GM18526 (cell line): Measurements from ENCODE around the gene MAPK8IP2.

Experiments used
- POLR2A ChIP-seq: IDR thresholded peaks from 3 replicates; pipeline ENCODE4 v1.6.1; 2011; ENCODE audit not compliant: insufficient read length; ENCODE audit errors: extremely low read depth

MAPK8IP2 gene

DNA sequence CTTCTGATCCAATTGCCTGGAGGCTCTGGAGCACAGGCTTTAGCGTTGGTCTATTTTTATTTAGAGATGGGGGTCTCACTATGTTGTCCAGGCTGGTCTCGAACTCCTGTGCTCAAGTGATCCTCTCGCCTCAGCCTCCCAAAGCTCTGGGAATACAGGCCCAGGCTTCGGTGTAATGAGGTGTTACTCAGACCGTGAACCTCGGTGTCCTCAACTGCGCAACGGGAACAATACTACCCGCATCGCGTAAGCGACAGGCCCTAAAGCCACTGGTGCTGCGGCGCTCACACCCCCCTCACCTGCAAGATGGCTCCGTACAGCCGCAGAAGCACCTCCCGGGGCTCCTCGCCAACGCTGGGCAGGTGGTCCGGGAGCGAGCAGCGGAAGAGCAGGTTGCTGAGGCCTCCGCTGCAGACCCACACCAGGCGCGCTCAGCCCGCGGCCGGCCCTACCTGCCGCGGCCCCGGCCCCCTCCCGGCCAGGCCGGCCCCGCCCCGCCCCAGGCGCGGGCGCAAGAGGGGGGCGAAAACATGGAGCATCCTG is 18.6 kb upstream of the MAPK8IP2 start:
- TF ChIP-seq POLR2A: no peak

DNA sequence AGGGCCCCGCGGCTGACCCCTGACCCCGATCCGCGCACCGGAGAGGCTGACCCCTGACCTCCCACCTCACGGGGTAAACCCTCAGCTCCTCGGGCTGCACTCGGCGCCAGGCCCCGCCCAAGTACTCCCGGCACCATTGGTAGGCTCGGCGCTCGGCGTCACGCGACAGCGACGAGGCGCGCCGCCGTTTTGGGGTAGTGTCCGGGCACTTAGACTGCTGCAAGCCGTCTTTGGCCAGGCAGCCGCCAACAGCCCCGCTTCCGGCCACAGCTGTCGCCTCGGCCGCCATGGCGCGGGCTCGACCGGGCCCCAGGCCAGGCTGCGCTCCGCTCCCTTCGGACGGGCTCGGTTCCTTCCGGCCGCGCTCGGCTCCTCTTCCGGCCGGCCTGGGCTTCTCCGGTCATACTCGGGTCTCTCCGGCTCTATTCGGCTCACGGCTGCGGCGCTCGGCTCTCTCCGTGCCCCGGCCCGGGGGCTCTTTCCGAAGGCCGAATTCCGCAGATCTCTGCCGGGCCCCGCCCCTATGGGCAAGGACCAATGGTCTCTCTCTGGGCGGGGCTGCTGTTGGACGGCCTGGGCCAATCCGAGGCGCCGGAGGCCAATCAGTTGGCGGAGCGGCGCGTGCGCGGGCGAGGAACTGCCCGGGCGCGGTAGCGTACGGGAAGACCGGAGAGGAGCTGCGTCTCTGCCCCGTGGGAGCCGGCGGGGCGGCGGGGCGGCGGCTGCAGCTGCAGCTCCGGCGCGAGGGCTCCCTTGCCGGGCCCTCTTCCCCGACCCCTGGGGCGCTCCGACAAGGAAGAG is 17.9 kb upstream of the MAPK8IP2 start, which contains the start of gene CHKB:
CHKB (minus strand) TSS at position 357 of the 801 bp plus-strand sequence; CDS start at position 289, 68 bp downstream.
- TF ChIP-seq POLR2A: peak; percentile 75

DNA sequence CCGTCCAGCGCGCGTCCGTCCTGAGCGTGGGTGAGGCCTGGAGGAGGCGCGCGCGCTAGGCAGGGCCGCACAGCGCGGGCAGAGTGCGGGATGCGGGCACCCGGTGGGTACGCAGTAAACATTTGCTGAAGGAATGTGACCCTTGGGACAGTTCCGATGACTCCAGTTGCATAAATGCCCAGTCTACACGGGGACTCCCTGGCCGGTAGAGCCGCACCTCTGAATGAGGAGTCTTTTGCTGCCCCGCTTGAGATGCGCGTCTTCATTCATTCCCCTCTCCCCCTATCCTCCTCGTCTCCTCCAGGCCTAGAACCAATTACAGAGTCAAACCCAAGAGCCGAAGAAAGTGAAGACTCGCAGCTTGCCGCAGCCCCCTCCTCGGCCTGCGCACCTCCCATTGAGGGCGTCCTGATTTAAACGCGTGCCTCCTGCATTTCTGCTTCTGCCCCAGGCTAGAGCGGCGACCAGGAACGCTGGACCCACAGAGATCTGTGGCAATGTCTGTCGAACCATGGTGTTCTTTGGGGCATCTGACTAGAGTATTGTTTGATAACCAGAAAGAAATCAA is 17.2 kb upstream of the MAPK8IP2 start:
- peak; percentile 7 for TF ChIP-seq POLR2A

DNA sequence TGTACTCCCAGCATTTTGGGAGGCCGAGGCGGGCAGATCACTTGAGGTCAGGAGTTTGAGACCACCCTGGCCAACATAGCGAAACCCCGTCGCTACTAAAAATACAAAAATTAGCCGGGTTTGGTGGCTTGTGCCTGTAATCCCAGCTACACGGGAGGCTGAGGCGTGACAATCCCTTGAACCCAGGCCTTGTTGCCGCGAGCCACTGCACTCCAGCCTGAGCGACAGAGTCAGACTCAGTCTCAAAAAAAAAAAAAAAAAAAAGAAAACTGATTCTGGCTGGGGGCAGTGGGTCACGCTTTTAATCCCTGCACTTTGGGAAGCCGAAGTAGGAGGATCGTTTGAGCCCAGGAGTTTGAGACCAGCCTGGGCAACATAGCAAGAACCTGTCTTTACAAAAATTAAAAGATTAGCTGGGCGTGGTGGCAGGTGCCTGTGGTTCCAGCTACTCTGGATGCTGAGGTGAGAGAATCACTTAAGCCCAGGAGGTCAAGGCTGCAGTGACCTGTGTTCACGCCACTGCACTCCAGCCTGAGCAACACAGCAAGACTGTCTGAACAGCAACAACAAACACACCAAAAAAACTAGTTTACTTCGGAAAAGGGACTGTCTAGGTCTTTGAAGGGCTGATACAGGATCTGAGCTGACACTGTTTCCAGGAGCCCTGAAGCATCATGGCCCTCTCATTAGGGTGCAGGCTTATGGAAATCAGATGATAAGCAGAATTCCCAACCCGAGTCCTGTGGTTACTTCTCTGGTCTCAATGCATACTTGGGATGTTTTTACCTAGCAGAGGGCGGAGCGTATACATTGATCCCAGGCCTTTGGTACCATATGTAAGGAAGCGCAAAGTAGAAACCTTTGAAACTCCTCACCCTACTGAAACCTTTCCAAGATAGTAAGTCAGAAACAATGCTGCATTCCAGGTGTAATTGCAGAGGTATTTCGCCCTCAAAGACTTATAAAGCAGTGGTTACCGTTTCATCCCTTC is 16.2 kb upstream of the MAPK8IP2 start:
- no peak for TF ChIP-seq POLR2A

DNA sequence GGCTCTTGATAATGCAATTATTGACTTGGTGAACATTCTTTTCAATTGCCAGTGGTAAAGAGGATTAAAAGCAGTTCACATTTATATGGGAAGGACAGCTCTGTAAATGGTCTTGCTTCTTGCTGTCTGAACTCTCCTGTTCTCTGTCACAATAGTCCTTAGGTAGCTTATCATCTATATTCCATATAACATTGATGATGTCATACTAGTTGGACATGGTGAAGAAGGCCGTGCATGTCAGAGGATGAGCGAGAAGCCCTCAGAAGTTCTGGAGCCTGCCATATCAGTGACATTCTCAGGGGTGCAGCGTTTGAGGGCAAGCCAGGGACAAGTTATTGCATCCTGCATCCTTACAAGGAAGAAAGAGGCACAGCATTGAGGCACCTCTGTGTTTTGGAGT is 15.4 kb upstream of the MAPK8IP2 start:
- no peak for TF ChIP-seq POLR2A

DNA sequence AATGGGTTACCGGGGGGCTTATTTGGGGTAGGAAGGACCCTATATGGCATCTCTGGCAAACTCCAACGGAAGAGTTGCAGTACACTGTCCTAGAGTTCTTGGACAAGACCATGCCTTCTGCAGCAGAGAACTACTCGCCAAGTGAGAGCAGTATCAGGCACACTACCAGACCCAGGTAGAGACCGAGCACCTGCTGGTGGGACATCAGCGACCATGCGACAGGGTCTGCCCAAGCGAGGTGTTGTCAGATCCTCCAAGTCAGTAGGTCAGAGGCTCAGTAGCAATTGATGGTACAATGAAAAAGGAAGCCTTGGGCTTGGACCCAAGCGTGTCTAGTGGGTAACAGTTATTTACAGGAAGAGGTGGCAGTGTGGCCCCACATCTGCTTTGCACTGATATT is 14.8 kb upstream of the MAPK8IP2 start:
- TF ChIP-seq POLR2A: no peak

DNA sequence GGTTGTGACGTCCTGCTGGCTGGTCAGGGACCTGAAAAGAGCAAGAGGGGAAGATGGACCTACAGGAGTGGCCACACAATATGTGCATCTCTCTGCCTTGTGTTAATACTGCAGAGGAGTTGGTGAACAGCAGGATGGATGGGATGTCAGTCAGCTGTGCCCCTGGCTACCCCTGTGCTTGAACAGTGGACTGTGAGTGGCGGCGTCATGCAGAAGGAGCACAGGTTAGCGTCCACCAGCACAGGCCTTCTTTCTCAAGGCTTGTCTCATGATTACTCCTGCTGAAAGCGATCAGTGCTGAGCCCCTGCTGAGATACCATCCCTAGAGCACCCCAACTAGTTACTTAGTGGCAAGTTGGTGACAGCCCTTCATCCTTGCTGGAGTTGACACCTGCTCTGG is 14.2 kb upstream of the MAPK8IP2 start:
- no peak for TF ChIP-seq POLR2A

DNA sequence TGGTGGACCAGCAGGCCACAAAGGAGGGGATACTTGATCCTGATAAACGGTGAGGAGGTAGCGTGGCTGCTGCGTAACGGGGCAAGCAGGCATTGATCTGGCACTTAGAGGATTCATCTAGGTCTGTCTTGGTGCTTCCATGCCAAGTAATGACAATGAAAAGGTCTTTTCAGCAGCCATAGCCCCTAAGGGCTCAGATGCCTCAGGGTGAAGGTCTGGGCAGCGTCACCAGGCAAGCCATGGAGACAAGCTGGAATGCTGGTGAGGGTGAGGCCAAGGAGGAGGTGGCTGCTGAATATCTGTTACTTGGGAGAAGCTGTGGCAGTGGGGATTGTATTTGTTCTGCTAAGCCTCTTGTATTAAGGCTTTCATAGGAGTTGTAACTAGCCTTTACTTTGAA is 13.2 kb upstream of the MAPK8IP2 start:
- TF ChIP-seq POLR2A: no peak

DNA sequence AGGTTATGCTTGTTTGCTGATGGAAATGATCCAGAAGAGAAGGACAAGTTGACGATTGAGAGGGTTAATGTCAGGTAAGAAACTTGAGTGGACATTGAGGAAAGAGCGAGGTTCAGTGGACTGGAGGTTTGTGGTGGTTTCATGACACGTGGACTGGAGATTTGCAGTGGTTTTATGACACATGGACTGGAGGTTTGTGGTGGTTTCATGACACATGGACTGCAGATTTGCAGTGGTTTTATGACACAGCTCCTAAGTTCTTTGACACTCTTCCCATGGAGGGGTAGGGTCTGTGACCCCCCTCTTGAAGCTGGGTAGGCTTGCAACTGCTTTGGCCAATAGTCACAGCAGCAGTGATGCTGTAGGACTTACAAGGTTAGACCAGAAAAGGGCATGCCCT is 5.4 kb upstream of the MAPK8IP2 start:
- no peak for TF ChIP-seq POLR2A

DNA sequence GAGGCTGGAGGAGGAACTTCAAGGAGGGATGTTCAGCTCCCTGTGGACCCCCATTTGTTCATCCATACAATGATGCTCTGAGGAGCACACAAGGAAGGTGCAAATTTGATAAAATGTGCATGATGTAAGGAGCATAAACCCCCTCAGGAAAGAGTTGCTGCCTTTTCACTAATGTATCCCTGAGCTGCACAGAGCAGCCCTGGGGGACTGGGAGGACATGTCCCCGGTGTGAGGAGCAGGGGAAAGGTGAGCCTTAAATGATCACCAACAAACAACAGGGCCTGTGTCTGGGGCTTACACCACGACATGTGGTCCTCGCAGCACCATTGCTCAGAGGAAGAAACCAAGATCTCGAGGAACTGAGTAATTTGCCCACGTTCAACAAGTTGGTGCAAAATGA is 3.5 kb upstream of the MAPK8IP2 start:
- TF ChIP-seq POLR2A: no peak

DNA sequence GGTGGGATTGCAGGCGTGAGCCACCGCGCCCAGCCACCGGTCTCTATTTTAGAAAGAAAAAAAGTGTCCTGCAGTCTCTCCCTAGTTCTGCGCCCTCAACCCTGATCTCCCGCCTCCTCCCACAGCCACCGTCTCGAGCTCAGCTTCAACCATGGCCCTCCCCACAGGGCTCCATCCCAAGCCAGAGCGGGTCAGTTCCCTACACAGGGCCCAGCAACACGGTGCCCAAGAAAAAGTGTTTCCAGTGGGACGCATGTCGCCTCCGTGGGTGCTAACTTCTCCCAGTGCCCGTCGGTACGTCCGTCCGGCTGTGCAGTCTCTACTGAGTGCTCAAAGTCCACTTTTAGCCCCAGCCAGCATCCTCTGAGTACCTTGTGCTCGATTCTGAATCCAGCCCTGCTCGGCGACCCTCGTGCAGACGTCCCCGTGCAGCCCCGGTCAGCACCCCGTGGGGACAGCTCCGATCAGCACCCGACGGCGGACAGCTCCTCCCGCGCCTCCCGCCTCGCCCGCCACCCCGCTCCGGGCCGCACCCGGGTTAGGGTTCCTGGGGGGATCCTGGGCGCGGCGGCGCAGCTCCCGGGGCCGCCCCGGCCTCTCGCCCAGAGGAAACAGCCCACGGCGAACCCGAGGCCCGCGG is 657 bp upstream of the MAPK8IP2 start:
- TF ChIP-seq POLR2A: no peak

DNA sequence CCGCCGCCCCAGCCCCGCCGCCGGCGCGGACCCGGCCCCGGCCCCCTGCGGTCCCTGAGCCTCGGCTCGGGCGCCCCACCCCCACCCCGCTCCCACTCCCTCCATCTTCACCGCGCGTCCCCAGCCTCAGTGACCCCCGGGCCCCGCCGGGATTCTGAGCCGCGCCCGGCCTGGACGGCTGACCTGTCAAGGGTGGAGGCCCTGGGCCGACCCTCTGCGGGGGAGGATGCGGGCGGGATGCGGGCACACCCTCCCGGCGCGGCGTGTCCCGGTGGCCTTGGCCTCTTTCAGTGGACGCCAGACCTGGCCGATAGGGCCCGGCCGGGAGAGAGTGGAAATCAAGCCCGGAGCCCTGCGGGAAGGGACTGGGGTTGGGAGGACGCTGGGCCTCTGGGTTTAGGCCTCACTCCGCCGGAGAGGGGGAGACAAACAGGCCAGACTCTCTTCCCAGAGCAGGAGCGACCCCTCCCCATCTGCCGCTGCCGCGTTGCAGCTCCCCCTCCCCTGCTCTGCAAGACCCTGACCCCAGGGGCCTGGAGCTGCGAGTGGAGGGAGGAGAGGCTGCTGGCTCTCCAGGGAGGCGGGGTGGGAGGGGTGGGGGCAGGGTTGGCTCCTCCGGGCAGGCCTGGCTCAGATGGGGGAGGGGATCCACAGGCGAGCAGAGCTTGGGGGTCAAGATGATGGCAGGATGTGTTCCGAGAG is 525 bp downstream of the MAPK8IP2 start:
- no peak for TF ChIP-seq POLR2A

DNA sequence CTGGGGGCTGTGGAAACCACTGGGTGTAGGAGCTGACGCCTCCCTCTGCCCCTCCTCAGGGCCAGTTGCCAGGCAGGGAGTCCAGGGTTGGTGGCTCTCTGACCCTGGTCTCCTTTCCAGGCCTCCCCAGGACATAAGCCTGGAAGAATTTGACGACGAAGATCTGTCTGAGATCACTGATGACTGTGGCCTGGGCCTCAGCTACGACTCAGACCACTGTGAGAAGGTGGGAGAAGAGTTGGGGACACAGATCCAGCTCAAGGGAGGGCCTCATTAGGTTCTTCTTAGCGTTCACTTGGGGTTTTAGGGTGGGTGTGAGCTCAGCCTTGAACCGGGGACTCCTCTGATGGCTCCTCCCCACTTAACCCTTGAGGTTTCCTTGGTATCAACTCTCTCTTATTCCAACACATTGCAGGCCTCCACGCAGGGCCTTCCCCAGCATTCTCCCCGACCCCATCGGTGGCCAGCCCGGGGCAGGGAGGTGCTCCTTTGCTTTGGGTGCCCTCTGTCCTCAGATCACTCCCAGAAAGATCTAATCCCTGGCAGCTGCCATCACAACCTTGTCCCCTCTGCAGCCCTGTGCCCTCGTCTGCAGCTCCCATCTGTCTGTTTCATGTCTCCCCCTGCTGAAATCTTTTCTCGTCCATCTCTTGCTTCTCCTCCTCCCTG is 1.2 kb downstream of the MAPK8IP2 start:
- no peak for TF ChIP-seq POLR2A

DNA sequence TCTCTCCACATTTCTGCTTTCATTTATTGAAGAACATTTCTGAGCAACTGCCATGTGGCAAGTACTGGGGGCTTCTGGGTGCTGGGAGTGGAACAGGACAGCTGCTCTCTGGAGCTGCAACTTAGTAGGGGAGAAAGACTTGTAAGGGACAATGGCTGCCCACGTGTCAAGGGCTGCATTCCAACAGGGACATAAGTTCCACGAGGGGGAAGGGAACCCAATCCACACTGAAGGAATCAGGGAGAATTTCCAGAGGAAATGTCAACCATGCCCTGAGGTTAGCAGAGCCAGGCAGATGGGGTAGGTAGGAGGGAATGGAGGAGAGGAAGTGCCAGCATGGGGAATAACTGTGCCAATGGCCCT is 1.7 kb downstream of the MAPK8IP2 start:
- no peak for TF ChIP-seq POLR2A
